ENCODE measurements around the gene C1orf185. TPM values are rescaled to one million over a fixed set of nuclear protein-coding genes. Genes with fewer than 3 reads are reported as not detected.

C1orf185 gene
- total RNA-seq, 1 donor from 2014 or later, result not detected

GRCh38 chr1:51070640-51071039, 31.4 kb upstream of the C1orf185 start:
- Mint-ChIP-seq H3K27ac (ENCODE audit: unreplicated experiment) (no peak overlapping the region), H3K27me3 (ENCODE audit: unreplicated experiment) (peaks cover 39% of the 10 kb centered on the region), H3K36me3 (ENCODE audit: unreplicated experiment) (no peaks in the 10 kb centered on the region), H3K4me3 (ENCODE audit: unreplicated experiment) (no peak overlapping the region), H3K9me3 (ENCODE audit: unreplicated experiment) (no peaks in the 10 kb centered on the region), H3K4me1 (ENCODE audit: unreplicated experiment) (no peaks in the 10 kb centered on the region)
- TF ChIP-seq CTCF (IDR thresholded peaks at IDR 0.05), result no peak
- no peak for DNase-seq (ENCODE audit: extremely low spot score, unreplicated experiment)

GRCh38 chr1:51071291-51072042, 30.6 kb upstream of the C1orf185 start:
- H3K27ac Mint-ChIP-seq (ENCODE audit: unreplicated experiment), result no peak overlapping the region
- DNase-seq (ENCODE audit: extremely low spot score, unreplicated experiment), result no peak
- H3K9me3 Mint-ChIP-seq (ENCODE audit: unreplicated experiment), result no peaks in the 10 kb centered on the region
- H3K4me3 Mint-ChIP-seq (ENCODE audit: unreplicated experiment), result no peak overlapping the region
- H3K36me3 Mint-ChIP-seq (ENCODE audit: unreplicated experiment), result no peaks in the 10 kb centered on the region
- no peaks in the 10 kb centered on the region for H3K4me1 Mint-ChIP-seq (ENCODE audit: unreplicated experiment)
- TF ChIP-seq CTCF (IDR thresholded peaks at IDR 0.05), result no peak
- peaks cover 45% of the 10 kb centered on the region for H3K27me3 Mint-ChIP-seq (ENCODE audit: unreplicated experiment)

GRCh38 chr1:51072043-51072439, 30.0 kb upstream of the C1orf185 start:
- H3K4me1 Mint-ChIP-seq (ENCODE audit: unreplicated experiment), result no peaks in the 10 kb centered on the region
- H3K36me3 Mint-ChIP-seq (ENCODE audit: unreplicated experiment), result no peaks in the 10 kb centered on the region
- H3K9me3 Mint-ChIP-seq (ENCODE audit: unreplicated experiment), result no peaks in the 10 kb centered on the region
- H3K4me3 Mint-ChIP-seq (ENCODE audit: unreplicated experiment), result no peak overlapping the region
- H3K27me3 Mint-ChIP-seq (ENCODE audit: unreplicated experiment), result peaks cover 45% of the 10 kb centered on the region
- no peak overlapping the region for H3K27ac Mint-ChIP-seq (ENCODE audit: unreplicated experiment)
- no peak for TF ChIP-seq CTCF (IDR thresholded peaks at IDR 0.05)
- no peak for DNase-seq (ENCODE audit: extremely low spot score, unreplicated experiment)

- Mint-ChIP-seq H3K36me3 (ENCODE audit: unreplicated experiment) (no peaks in the 10 kb centered on the region), H3K4me1 (ENCODE audit: unreplicated experiment) (no peaks in the 10 kb centered on the region), H3K27ac (ENCODE audit: unreplicated experiment) (no peak overlapping the region), H3K4me3 (ENCODE audit: unreplicated experiment) (no peak overlapping the region), H3K9me3 (ENCODE audit: unreplicated experiment) (no peaks in the 10 kb centered on the region), H3K27me3 (ENCODE audit: unreplicated experiment) (peaks cover 45% of the 10 kb centered on the region)
- TF ChIP-seq CTCF (IDR thresholded peaks at IDR 0.05), result no peak
- DNase-seq (ENCODE audit: extremely low spot score, unreplicated experiment), result no peak
Measured at GRCh38 chr1:51072651-51073050, 29.4 kb upstream of the C1orf185 start.

- Mint-ChIP-seq H3K4me3 (ENCODE audit: unreplicated experiment) (no peak overlapping the region), H3K27me3 (ENCODE audit: unreplicated experiment) (peaks cover 47% of the 10 kb centered on the region)
- no peak for DNase-seq (ENCODE audit: extremely low spot score, unreplicated experiment)
Measured at GRCh38 chr1:51073456-51073855, 28.6 kb upstream of the C1orf185 start.

More at GRCh38 chr1:51073456-51073855, 28.6 kb upstream of the C1orf185 start:
- TF ChIP-seq CTCF (IDR thresholded peaks at IDR 0.05), result no peak
- H3K27ac Mint-ChIP-seq (ENCODE audit: unreplicated experiment), result no peak overlapping the region
- H3K4me1 Mint-ChIP-seq (ENCODE audit: unreplicated experiment), result no peaks in the 10 kb centered on the region
- H3K9me3 Mint-ChIP-seq (ENCODE audit: unreplicated experiment), result no peaks in the 10 kb centered on the region
- H3K36me3 Mint-ChIP-seq (ENCODE audit: unreplicated experiment), result no peaks in the 10 kb centered on the region
